NCI-H2196 treated with DMSO at 0.1 percent for 48 hours (cell line): Measurements from ENCODE around the gene PACSIN3.
"Not testable (repeated sequence)": the region's sequence is repeated elsewhere in the genome, so short reads cannot be mapped to it uniquely, and the experiment has no call there.

Experiments
- DNase-seq: peaks from one replicate; lab custom pipeline; 2025; ENCODE audit not compliant: unreplicated experiment; lab: John Stamatoyannopoulos, UW

The PACSIN3 gene

GRCh38 chr11:47198161-47198560 is 11.9 kb upstream of the PACSIN3 start:
- DNase-seq: not testable (repeated sequence)

DNA sequence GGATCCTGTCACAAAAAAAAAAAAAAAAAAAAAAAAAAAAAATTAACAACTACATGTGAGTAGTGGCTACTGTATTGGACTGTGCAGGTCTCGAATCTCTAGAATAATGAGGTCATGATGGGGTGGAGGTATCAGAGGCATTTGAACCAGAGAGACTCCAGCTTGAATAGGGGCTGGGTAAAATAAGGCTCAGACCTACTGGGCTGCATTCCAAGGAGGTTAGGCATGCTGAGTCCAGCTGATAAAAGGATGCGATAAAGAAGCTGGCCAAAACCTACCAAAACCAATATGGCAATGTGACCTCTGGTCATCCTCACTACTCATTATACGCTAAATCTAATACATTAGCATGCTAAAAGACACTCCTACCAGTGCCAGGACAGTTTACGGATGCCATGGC is 5.9 kb upstream of the PACSIN3 start:
- DNase-seq: no peak

DNA sequence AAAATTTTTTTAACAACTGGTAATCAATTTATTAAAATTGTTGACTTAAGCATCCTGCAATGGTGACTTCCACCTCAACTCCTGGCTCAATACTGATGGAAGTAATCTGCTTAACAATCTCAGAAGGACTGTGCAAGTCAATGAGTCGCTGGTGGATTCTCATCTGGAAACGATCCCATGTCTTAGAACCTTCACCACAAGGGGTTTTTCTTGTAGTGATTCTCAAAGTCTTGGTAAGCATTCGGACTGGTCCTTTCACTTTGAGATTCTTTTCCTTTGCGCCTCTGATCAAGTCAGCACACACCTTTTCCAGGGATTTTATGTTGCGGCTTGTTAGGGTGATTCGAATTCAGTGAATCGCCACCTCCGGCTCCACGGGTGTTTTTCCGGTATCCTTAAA is 4.9 kb upstream of the PACSIN3 start:
- not testable (repeated sequence) for DNase-seq

DNA sequence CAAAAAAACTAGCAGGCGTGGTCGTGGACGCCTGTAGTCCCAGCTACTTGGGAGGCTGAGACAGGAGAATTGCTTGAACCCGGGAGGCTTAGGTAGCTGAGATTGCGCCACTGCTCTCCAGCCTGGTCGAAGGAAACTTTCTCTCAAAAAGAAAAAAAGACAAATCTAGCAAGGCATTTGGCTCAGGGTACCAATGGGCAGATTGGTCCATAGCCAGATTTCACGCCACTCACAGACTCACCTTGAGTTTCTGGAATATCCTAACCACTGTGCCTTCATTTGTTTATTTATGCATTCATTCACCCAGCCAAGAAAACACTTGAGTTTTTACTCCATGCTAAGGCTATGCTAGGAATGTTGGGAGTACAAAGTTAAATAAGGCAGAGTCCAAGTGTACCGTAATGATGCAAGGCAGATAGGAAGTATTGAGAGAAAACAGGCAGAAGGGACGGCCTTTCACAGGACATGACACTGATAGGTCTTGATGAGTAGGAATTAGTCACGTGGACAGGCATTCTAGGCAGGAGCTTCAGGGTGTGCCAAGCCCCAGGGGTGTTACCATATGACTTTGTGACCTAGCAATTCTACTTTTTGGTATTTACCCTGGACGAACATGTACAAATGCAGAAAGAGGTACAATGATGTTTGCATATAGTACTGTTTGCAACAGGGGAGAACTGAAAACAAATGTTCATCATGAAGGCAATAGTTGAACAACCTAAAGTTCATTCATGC is 3.0 kb upstream of the PACSIN3 start:
- DNase-seq: no peak

GRCh38 chr11:47188259-47188658 is 2.0 kb upstream of the PACSIN3 start:
- DNase-seq: no peak

DNA sequence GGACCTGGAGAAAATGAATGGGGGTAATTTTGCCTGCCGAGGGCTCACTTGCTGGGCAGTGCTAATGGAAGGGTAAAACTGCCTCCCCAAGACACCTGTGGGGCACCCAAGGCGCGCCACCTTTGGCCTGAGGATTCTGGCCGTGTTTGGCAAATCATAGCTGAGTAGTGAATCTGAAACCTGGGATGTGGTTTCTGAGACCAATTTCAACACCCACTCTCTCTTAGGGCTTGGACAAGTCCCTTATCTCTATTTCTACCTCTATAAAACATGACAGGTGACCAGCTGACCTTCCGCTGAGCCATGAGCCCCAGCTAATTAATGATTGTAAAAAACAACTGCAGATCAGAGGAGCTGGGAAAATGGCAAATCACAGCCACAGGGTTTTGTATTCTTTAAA is 1.5 kb upstream of the PACSIN3 start:
- no peak for DNase-seq

GRCh38 chr11:47186700-47187695 is 764 bp upstream of the PACSIN3 start:
- no peak for DNase-seq

GRCh38 chr11:47185305-47186075 is 744 bp downstream of the PACSIN3 start:
- DNase-seq: no peak

GRCh38 chr11:47184711-47185304 is 1.4 kb downstream of the PACSIN3 start:
- no peak for DNase-seq

GRCh38 chr11:47183969-47184368 is 2.3 kb downstream of the PACSIN3 start:
- DNase-seq: no peak

DNA sequence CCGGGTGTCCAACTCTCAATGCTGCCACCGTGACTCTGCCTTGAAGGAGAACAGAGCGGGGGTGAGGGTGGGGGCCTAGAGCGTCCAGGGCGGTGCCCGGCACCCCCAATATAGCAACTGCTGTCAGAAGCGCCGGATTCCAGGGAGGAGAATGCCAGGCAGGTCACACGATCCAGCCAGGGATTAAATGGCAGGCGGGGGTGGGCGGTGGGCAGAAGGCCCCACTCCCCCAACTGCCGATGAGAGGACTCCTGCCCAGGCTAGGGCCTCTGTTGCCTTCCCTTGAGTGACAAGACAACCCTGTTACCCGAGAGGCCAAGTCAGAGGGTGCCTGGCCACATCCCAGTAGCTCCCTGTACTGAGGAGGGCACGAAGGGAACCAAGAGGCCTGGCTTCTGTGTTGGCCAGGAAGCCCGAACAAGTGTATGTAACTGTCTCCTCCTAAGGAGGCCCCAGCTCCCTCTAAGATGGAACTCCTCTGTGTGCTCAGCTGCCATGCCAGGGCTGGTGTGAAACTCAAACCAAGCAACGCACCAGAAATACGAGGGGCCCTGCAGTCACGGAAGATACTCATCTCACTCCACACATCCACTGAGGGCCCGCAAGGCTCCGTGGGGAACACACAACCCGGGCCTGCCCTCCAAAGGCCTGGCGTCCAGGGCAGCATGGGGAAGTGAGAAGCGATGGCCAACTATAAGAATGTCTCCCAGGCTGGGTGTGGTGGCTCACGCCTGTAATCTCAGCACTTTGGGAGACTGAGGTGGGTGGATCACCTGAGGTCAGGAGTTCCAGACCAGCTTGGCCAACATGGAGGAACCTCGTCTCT is 3.0 kb downstream of the PACSIN3 start:
- DNase-seq: no peak

DNA sequence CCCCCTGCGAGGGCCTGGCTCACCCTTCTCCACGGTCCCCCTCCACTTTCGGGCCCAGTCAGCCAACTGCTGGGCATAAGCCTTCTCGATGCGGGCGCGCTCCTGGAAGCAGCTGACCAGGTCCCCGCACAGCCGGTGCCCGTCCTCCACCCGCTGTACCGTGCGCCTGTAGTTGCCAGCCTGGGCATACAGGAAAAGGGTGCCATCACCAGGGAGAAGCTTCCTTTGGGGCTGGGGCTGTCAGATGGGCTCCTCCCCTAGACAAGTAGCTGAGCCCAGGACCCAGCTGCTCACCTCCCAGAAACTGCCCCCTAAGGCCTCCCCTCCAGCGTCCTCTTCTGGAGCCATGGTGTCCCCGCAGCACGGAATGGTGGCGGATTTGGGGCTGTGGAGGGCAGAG is 3.9 kb downstream of the PACSIN3 start:
- DNase-seq: no peak

DNA sequence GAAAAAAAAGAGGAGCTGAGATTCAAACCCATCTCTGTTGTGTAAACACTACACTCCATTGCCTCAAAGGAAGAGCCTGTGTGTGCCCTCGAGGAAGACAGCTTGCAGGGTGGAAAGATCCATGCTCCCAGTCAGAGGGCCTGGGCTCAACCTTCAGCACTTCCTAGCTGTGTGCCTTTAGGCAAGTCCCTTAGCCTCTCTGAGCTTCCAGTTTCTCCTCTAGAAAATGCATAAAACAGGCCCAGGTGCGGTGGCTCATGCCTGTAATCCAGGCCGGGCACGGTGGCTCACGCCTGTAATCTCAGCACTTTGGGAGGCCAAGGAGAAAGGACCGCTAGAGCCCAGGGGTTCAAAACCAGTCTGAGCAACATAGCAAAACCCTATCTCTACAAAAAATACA is 5.0 kb downstream of the PACSIN3 start:
- DNase-seq: no peak

- DNase-seq: no peak
Observed at GRCh38 chr11:47180006-47180787, 6.0 kb downstream of the PACSIN3 start.

DNA sequence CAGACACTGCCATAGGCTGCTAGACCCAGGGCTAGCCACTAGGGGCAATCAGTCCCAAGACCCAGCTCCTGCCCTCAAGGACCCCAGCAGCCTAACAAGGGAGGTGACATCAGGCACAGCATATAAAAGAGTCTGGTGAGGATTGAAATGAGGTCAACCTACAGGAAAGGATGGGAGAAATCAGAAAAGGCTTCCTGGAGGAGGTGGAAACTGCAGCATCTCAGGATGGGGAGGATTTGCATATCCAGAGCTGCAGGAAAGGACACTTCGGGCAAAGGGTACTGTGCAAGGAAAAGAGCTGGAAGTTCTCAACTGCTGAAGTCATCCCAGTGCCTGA is 6.6 kb downstream of the PACSIN3 start:
- DNase-seq: peak; percentile 48

DNA sequence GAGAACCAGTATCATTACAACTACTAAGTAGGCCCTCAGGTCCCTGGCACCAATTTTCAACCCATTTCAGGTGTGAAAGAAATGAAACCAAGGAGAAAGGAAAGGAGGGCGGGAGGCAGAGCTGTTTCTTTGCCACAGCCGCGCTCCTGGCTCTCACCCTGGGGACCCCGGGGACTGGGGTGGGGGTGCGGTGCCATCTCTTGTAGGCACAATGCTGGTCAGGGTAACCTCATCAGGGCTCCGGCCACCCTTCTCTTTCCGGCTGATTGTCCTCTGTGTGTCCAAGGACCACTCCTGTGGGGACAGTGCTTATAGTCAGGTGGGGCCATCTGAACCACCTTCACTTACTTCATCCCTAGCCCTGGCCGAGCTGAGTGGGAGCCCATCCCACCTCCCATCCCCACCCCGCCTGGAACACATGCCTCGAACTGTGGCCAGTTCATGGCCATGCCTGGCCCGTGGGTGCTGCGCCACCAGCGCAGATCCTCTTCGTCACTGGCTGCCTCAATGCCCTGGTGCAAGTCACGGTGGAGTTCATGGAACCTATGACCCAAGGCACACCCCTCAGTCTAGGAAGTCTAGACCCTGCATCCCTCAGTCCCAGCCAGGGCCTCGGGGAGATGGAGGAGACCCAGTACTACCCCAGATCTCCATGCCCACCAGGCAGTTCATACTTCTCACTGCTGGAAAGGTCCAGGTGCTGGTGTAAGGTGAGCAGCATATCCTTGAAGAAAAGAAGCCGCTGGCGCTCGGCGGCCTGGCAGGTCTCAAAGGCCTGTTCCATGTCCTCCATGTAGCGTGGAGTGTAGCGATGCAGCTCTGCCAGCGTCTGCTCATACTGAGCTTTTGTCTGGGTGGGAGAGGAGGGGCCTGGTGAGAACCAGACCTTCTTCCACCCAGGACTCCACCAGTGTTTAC is 7.2 kb downstream of the PACSIN3 start:
- DNase-seq: no peak

DNA sequence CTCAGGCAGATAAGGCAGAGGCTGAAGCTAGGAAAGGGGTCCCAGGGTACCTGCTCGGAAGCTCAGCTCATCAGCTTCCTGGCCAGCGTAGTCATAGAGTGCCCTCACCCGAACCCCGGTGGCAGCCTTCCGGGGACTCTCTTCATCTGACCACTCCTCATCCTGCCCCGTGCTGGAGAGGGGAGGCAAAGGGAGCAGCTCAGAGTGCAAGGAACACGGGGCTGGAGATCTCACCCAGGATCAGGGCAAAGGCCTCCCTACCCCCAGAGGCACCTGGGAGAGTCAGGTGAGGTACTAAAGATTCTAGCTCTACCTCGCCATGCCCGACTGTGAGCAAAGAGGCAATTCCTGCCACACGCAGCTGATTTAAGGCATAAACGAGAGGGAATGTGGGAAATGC is 7.9 kb downstream of the PACSIN3 start:
- no peak for DNase-seq

DNA sequence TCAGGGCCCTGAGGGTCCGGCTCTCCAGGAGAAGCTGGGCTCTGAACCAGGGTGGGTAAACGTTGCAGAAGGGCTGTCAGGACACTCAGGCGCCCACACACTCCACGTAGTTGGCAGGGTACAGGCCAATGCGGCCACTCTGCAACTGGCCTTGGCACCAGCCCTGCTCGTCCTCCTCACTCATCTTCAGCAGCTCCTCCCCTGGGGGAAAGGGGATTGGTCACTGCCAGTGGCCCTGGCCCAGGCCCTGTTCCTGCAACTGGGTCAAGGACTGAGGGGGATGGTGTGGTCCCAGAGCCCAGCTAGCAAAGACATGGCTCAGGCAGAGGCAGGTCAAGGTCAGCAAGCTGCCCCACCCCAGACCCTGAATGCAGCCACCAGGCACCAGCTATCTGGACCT is 8.4 kb downstream of the PACSIN3 start:
- no peak for DNase-seq
